Measurements from ENCODE around the gene POU2AF1.

The POU2AF1 gene

DNA sequence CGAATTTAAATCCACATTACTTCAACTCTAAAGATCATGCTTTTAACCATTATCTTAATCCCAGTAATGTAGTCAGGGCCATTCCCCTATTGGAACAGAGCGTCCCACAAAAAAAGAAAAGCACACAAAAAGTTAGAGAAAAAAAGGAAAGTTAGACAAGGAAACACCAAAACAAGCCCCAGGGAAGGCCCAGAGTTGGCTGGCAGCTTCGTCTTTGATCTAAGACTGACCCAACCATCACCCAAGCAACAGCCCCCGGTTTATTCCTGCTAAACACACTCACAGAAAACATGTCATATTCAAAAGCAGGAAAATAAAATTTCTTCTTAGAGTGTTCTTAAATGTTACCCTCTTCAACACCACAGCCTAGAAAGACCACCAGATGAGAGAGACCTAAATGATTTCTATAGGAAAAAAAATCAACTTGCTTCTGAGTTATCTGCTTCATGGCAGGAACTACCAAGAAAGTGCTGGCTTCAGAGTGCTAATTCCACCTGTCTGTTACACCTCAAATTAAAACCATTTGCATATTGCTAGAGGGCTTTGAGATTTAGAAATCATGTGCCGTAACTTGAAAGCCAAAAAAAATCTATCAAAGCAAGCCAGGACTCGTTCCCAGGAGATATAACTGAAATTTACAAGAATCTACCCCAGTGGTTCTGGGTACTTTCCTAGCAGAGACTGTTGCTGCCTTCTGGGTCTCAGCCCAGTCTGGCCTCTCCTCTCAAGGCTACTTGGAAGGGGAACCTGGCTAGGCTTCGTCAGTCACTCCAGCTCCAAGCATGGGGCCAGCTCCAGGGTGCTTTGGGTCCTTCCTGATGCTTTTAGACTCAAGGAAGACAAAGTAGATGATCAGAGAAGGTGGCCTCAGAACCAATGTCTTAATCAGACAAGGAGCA lies 49.5 kb downstream of the POU2AF1 start:
- Histone ChIP-seq H3K4me3 (ENCODE audit: low read depth, low read length) (no peak overlapping the region), H3K4me2 (ENCODE audit: low read length) (no peak overlapping the region), H3K79me2 (no peaks in the 10 kb centered on the region), H3K9ac (no peak overlapping the region), H3K27me3 (ENCODE audit: control insufficient read depth, insufficient read depth, low read length) (no peaks in the 10 kb centered on the region), H3K27ac (no peak overlapping the region), H3K4me1 (peaks cover 20% of the 10 kb centered on the region), H2AFZ (no peak overlapping the region), H3K9me3 (ENCODE audit: control insufficient read depth, low read length) (no peaks in the 10 kb centered on the region), H3K36me3 (ENCODE audit: control insufficient read depth, insufficient read depth, low read length) (no peaks in the 10 kb centered on the region)
- TF ChIP-seq, protein P1, sequence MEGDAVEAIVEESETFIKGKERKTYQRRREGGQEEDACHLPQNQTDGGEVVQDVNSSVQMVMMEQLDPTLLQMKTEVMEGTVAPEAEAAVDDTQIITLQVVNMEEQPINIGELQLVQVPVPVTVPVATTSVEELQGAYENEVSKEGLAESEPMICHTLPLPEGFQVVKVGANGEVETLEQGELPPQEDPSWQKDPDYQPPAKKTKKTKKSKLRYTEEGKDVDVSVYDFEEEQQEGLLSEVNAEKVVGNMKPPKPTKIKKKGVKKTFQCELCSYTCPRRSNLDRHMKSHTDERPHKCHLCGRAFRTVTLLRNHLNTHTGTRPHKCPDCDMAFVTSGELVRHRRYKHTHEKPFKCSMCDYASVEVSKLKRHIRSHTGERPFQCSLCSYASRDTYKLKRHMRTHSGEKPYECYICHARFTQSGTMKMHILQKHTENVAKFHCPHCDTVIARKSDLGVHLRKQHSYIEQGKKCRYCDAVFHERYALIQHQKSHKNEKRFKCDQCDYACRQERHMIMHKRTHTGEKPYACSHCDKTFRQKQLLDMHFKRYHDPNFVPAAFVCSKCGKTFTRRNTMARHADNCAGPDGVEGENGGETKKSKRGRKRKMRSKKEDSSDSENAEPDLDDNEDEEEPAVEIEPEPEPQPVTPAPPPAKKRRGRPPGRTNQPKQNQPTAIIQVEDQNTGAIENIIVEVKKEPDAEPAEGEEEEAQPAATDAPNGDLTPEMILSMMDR (IDR thresholded peaks at IDR 0.05): no peak

DNA sequence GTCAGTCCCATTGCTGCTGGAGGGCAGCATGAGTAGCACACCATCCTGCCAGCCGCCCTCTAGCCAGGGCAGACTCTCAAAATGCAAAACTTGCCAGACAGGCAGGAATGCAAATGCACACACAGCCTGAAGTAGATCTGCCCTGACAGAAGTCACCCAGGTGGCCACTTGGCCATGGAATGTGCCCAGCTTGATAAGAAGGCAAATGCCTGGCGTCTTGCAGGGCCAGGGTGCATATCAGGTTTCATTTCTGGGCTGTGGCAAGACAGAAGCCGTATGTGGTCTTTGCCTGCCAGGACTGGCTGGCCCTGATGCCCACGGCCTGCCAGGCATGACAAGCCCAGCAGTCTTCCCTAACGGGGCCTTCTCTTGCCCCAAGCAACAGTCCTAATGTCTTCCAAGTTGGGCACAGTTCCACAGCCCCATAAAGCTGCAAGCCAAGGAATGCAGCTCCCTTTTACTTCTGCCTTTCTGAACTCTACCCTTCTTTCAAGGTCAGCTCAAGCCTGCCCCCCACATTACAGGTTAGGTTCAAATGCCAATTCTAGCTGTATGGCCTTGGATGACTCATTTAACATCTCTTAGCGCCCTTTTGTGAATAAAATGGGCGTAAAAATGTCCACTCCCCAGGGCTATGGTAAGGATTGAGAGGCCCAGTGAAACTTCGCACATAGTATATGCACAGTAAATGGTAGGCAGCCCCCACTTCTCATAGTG lies 51.0 kb downstream of the POU2AF1 start:
- Histone ChIP-seq H3K4me3 (ENCODE audit: low read depth, low read length) (no peak overlapping the region), H3K4me1 (peaks cover 24% of the 10 kb centered on the region), H2AFZ (peak overlapping the region; percentile 9), H3K9ac (no peak overlapping the region), H3K4me2 (ENCODE audit: low read length) (no peak overlapping the region), H3K9me3 (ENCODE audit: control insufficient read depth, low read length) (no peaks in the 10 kb centered on the region), H3K27ac (peak overlapping the region; percentile 63), H3K36me3 (ENCODE audit: control insufficient read depth, insufficient read depth, low read length) (no peaks in the 10 kb centered on the region), H3K27me3 (ENCODE audit: control insufficient read depth, insufficient read depth, low read length) (no peaks in the 10 kb centered on the region), H3K79me2 (no peaks in the 10 kb centered on the region)
- TF ChIP-seq, protein P1 (IDR thresholded peaks at IDR 0.05): no peak

DNA sequence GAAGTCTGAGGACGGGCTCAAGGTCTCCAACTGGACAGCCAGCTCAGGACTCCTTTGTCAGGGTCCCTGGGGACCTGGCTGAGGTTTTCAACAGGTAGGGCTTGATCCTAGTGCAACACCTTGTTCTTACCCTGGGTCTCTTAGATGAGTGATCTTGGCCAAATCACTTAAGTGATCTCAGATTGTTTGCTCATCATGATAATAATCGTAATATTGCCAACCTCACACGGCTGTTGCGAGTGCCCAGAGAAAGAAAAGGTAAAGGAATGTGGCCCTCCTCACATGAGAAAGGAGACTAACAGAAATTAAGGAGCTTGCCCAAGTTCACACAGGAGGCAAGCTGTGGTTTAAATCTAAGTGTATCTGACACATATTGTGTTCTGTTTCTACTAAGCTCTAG lies 52.3 kb downstream of the POU2AF1 start:
- Histone ChIP-seq H2AFZ (no peak overlapping the region), H3K9me3 (ENCODE audit: control insufficient read depth, low read length) (no peaks in the 10 kb centered on the region), H3K27ac (peak overlapping the region; percentile 63), H3K9ac (no peak overlapping the region), H3K4me3 (ENCODE audit: low read depth, low read length) (no peak overlapping the region), H3K27me3 (ENCODE audit: control insufficient read depth, insufficient read depth, low read length) (no peaks in the 10 kb centered on the region), H3K36me3 (ENCODE audit: control insufficient read depth, insufficient read depth, low read length) (no peaks in the 10 kb centered on the region), H3K4me2 (ENCODE audit: low read length) (peak overlapping the region; percentile 9), H3K79me2 (no peaks in the 10 kb centered on the region), H3K4me1 (peaks cover 19% of the 10 kb centered on the region)
- TF ChIP-seq, protein P1 (IDR thresholded peaks at IDR 0.05): no peak

DNA sequence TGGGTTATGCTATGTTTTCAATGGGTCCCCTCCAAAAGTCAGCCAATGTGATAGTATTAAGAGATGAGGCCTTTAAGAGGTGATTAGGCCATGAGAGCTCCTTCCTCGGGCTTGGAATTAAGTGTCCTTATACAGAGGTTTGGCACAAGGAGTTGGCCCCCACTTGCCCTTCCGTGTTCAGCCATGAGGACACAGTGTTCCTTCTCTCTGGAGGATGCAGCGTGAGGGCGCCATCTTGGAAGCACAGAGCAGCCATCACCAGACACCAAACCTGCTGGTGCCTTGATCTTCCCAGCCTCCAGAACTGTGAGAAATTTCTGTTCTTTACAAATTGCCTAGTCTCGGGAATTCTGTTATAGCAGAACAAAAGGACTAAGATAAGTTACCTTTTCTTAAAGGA lies 53.8 kb downstream of the POU2AF1 start:
- Histone ChIP-seq H3K4me1 (peaks cover 18% of the 10 kb centered on the region), H3K4me2 (ENCODE audit: low read length) (no peak overlapping the region), H3K9ac (no peak overlapping the region), H3K27ac (no peak overlapping the region), H3K36me3 (ENCODE audit: control insufficient read depth, insufficient read depth, low read length) (no peaks in the 10 kb centered on the region), H3K79me2 (no peaks in the 10 kb centered on the region), H3K9me3 (ENCODE audit: control insufficient read depth, low read length) (no peaks in the 10 kb centered on the region), H3K4me3 (ENCODE audit: low read depth, low read length) (no peak overlapping the region), H3K27me3 (ENCODE audit: control insufficient read depth, insufficient read depth, low read length) (no peaks in the 10 kb centered on the region), H2AFZ (no peak overlapping the region)
- TF ChIP-seq, protein P1 (IDR thresholded peaks at IDR 0.05): no peak
